HG02981 (cell line): Measurements from ENCODE around the gene ANAPC2.
A peak's percentile ranks its signal among the peaks of the same experiment; 100 is the strongest.

Experiments used
- ATAC-seq: cut with Tn5 transposase; IDR thresholded peaks from one replicate; pipeline ENCODE4 v1.9.1; 2021; ENCODE audit warnings: mild to moderate bottlenecking, moderate library complexity; ENCODE audit not compliant: unreplicated experiment

Gene ANAPC2

GRCh38 chr9:137134191-137134590 is 54.2 kb downstream of the ANAPC2 start:
- no peak for ATAC-seq

DNA sequence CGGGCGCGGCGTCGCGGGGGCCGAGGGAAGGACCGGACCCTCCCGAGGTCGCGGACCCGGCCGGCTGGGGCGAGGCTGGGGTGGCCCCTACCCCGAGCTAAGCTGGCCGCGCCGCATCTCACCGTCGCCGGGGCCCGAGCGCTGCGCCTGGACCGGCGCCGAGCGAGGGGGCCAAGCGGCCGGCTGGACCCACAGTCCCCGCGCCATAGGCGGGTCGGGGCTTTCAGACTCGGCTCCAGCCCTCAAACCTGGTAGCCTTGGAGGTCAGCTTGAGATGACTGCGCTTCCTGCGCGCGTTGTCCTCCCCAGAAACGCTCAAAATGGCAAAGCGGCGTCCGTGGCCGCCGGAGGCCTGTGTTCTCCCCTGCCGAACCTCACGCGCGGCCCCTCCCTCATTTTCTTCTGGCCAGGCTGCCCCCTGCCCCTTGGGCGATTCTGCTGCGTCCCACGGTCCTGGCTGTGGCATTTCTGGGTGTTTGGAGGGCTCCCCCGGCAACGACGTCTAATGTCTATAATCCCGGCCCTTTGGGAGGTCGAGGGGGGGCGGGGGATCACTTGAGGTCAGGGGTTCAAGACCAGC is 58.1 kb downstream of the ANAPC2 start:
- ATAC-seq = peak; percentile 18

- ATAC-seq = peak; percentile 83
These were observed 58.7 kb downstream of the ANAPC2 start for GRCh38 chr9:137129456-137130175.

GRCh38 chr9:137128862-137129455 is 59.4 kb downstream of the ANAPC2 start:
- ATAC-seq = peak; percentile 2

DNA sequence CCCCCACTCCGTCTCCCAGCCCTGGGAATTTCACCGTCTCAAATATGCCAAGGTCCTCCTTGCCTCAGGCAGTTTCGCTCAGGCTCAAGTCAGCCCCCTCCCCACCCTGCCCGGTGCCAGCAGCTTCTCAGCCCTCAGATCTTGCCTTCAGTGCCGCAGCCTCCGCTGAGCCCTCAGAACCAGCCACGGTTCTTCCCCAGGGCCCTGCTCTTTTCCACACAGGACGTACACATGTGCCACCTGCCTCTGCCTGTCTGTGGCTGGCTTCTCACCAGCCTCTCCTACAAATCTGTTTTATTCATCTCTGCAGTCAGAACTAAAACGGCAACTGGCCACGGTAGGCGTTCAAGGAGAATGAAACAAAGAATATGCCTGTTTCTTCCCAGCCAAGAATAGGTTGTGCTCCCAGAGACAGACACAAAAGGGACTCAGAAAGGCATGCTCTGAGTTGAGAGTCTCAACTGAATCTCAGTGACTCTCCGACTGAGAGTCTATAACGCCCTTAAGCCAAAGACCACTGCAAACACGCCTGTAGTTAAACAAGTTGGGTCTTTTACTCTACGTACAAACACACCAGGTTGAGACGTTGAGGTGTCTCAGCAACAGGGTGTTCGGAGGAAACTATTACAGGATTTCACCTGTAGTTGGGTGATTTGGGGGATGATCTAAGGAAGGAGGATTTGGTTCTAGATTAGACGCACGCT is 60.0 kb downstream of the ANAPC2 start:
- no peak for ATAC-seq

DNA sequence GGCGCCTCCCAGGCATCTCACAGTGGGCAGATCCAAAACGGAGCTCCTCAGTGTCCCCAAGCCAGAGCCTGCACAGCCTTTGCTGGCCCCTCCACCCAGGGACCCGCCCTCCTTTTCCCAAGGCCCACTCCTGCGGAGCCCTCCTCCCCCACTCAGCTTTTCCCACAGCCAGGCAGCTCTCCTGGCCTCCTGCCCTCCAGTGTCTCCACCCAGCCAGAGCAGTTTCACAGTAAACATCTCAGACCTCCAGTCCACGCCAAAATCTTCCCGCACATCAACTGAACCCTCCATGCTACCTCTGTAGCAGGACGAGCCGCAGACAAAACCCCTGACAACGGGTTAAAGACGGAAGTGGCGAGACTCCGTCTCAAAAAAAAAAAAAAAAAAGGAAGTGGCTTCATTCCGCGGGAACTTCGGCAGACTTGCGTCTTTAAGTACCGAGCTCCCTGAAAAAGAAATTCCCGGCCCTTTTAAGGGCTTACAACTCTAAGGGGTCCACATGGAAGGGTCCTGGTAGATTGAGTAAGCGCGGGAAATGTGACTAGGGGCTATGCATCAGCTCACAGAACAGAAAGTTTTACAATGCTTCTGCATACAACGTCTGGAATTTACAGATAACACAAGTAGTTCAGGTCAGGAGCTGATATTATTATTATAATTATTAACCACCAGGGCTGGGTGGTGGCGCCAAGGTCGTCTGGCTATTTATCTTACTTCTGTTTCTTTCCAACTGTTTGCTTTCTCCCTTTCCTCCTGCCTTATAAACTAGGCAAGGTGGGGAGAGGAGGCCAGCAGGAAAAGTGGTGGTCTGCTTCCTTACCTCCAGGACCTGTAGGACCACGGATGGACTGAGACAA is 60.8 kb downstream of the ANAPC2 start:
- no peak for ATAC-seq

GRCh38 chr9:137126786-137127185 is 61.6 kb downstream of the ANAPC2 start:
- no peak for ATAC-seq
